Measurements from ENCODE around the gene ZNF223.
A peak's percentile ranks its signal among the peaks of the same experiment; 100 is the strongest.

ZNF223 gene

DNA sequence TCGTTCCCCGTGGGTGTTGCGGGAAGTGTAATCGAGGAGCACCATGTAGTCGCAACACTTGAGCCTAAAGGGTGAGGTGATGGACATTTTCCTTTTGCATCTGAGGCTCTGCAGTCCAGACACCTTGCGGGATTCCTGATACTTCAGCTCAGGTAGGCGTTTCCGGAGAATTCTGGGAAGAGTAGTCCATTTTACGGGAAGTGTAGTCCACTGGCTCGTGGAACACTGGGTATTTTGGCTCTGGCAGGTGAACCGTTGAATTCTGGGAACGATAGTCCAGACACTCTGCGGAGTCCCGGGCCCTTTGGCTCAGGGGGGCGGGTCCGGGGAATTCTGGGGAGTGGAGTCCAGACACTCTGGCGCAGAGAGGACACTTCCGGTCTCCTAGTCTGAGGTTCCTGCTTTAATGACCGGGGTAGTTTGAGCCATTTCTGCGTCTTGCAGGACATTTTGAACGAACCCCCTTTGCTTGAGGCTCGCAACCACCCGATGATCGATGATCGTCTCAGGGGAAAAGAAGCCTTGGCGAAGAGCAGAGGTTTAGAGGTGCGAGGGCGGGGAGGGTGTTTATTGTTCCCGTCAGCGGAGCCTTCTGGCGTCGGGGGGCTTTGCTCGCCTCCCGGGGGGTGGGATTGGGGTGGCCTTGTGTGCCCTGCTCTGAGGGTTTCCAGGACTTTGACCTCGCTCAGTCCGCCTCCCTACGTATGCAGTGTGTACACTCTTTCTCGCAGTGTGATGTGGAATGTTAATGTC, at the start of gene ZNF223:
Gene ZNF223, plus strand, starts transcription at position 387 of the 753 bp plus-strand sequence. CDS start 3,141 bp downstream, outside the sequence.
- peak; percentile 99 for DNase-seq

DNA sequence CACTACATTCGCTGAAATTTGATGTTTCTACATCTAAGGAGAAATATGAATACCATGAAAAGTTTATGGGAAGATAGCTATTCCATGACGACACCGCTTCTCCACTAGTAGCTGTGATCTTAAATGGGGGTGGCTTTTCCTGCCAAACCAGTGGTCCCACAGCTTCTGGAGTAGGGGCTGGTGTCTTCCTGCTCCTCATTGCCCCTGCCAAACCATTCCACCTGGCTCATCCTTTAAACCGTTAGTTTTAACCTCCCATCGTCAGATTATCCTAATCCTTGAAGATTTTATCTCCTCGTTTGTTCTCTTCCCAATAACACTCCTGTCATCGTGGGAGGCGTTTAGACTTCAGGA, 49.6 kb upstream of the ZNF223 start:
- no peak for DNase-seq

GRCh38 chr19:44002566-44003460, 49.0 kb upstream of the ZNF223 start, which contains the start of gene ZNF230:
Gene ZNF230, plus strand, starts transcription at chr19:44002957. Its CDS starts 4,122 bp downstream, at chr19:44007079.
- peak; percentile 97 for DNase-seq

DNA sequence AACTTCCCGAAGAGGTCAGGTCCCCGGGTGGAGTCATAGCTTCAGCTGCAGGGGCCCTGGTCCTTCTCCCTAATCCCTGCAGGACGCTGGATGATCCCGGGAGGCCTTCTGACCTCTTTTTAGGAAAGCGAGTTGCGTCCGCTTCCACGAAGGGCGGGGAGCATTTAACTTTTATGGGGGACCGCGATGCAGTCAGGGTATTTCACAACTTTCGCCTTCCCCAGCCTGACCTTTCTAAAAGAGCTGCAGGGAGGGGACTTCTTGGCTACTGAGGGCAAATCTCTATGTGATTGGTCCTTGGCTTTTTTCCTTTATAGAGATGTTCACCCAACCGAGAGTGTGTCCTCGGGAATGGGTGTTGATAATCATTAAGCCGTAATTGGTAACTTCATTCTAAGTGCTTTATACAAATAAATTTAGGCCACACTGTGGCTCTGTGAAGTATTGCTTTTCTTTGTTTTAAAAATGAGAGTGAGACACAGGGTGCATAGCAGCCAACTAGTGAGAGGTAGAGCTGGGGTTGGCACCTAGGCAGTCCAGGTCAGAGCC, 48.3 kb upstream of the ZNF223 start:
- DNase-seq: no peak

- no peak for DNase-seq
These were observed 45.9 kb upstream of the ZNF223 start for GRCh38 chr19:44005973-44006372.

DNA sequence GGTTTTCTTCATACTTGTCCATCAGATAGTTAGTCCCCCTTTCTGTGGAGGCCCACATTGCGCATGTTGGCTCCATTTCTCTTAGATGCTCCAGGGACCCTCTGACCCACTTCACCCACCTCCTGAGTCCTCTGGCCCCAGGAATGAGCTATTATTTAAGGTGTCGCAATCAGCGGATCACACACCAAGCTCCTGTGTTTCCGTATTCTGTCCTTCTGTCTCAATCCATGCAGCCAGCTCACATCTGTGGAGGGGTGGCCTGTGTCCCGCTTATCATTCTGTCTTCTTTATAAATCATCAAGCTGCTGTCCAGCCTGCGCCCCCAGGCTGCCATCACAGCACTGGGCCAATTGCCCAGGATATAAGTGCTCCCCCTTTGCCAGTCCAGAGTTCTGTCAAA, 44.4 kb upstream of the ZNF223 start:
- DNase-seq: no peak

GRCh38 chr19:44010468-44010867, 41.4 kb upstream of the ZNF223 start:
- no peak for DNase-seq

GRCh38 chr19:44019498-44019897, 32.3 kb upstream of the ZNF223 start:
- no peak for DNase-seq

DNA sequence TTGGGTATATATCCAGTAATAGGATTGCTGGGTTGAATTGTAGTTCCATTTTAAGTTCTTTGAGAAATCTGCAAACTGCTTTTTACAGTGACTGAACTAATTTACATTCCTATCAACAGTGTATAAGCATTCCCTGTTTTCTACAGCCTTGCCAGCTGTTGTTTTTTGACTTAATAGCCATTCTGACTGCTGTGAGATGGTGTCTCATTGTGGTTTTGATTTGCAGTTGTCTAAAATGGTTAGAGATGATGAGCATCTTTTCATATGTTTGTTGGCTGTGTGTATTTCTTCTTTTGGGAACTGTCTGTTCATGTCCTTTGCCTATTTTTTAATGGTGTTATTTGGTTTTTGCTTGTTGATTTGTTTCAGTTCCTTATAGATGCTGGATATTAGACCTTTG, 30.6 kb upstream of the ZNF223 start:
- no peak for DNase-seq

DNA sequence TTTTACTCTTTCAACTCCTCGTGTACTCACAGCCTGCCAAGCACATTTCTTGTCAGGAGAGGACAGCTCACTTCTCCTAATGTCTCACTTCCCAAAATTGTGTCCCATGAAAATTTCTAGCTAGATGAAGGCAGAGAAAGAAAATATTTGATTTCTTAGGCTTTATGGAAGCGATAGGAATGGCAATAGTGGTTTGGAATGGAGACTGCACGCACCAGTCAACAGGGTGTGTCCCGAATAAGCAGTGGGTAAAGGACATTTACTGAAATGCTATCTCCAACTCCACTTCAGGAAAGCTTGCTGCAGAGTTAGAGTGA, 27.0 kb upstream of the ZNF223 start:
- DNase-seq: peak; percentile 25

DNA sequence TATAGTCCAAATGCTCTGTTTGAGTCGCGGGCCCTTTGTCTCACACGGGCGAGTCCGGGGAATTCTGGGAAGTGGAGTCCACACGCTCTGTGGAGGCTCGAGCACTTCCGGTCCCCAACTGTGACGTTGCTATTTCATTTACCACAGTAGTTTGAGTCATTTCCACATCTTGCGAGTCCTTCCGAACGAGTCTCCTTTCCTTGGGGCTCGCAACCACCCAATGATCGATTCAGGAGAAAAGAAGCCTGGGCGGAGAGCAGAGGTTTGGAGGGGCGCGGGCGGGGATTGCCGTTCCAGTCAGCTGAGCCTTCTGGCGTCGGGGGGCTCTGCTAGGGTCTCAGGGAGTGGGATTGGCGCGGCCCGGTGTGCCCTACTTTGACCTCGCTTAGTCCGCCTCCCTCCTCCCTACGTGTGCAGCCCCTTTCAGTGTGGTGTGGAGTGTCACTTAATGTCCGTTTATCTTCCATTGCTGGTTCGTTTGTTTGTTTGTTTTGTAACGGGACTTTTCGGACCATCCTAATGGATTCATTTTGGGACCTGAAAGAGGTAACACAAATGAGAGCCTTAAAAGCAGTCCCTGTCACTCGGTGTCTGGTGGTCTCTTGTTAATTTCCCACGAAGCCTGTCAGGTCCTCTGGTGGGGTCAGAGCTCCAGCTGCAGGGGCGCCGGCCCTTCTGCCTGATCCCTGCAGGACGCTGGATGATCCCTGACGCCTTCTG, 26.5 kb upstream of the ZNF223 start, which contains the start of gene ZNF222:
Gene ZNF222, plus strand, starts transcription at position 163 of the 720 bp plus-strand sequence. Its CDS starts 58 bp downstream, at position 221.
- peak; percentile 89 for DNase-seq

GRCh38 chr19:44026622-44027021, 25.2 kb upstream of the ZNF223 start:
- DNase-seq: no peak

DNA sequence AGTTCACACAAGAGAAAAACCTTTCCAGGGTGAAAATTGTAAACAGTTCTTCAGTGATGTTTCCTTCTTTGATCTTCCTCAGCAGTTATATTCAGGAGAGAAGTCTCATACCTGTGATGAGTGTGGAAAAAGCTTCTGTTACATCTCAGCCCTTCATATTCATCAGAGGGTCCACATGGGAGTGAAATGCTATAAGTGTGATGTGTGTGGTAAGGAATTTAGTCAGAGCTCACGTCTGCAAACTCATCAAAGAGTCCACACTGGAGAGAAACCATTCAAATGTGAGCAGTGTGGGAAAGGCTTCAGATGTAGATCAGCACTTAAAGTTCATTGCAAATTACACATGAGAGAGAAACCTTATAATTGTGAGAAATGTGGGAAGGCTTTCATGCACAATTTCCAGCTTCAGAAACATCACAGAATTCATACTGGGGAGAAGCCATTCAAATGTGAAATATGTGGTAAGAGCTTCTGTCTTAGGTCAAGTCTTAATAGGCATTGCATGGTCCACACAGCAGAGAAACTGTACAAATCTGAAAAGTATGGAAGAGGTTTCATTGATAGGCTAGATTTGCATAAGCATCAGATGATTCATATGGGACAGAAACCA, 19.7 kb upstream of the ZNF223 start:
- no peak for DNase-seq

DNA sequence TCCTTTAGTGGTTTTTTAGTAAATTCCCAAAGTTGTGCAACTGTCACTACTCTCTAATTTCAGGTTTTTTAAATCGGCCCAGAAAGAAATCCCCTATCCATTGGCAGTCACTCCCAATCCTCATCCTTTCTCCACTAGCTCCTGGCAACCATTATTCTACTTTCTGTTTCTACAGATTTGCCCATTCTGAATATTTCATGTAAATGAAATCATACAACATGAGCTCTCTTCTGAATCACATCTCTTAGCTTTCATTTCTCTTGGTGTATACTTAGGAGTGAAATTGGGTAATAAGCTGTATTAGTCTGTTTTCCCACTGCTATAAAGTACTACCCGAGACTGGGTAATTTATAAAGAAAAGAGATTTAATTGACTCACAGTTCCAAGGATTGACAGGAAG, 9.7 kb upstream of the ZNF223 start:
- no peak for DNase-seq

DNA sequence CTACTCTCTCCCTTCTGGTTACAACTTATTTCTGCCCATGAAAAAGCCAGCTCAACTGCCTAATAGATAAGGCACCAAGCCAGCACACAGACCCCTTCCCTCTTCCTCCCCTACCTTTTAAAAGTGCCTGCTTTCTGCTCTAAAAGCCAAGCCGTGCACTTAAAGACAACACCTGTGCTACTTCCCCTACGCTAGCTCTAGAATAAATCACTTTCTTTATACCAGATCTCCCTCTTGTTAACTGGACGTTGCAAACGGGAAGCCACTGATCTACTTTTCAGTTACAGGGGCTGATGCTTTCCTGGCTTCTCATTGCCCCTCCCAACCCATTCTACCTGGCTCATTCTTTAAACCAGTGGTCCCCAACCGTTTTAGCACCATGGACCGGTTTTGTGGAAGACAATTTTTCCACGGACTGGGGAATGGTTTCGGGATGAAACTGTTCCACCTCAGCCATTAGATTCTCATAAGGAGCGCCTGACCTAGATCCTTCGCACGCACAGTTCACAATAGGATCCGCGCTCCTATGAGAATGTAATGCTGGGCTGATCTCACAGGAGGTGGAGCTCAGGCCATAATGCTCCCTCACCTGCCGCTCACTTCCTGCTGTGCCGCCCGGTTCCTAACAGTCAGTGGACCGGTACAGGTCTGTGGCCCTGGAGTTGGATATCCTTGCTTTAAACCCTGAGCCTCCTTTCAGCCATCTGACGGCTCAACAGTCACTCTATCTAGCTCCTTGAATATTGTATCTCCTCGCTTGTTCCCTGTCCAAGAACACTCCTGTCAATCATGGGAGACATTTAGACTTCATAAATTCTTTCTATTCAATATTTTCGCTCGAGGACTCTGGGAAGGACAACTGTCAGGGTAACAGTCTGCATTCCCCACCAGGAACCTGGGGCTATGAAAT, 841 bp upstream of the ZNF223 start:
- no peak for DNase-seq

- DNase-seq: no peak
These were observed 4.0 kb downstream of the ZNF223 start for GRCh38 chr19:44055870-44056269.

DNA sequence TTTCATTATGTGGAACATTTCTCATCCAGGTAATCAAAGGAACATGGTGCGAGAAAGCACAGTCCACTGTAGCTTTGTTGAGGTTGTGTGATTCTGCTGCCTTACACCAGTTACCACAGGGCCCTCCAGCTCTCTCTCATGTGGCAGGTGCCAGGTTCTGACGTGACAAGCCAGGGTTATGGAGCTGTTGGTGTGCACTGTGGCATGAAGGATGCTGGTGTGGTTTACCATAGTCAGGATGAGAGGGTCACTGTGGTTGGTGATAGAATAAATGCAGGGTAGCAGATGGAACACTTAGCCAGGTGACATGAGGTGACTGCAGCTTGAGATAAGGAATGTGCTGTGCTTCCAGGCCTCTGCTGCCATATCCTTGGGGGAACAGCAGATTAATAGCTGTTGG, 7.4 kb downstream of the ZNF223 start:
- no peak for DNase-seq

DNA sequence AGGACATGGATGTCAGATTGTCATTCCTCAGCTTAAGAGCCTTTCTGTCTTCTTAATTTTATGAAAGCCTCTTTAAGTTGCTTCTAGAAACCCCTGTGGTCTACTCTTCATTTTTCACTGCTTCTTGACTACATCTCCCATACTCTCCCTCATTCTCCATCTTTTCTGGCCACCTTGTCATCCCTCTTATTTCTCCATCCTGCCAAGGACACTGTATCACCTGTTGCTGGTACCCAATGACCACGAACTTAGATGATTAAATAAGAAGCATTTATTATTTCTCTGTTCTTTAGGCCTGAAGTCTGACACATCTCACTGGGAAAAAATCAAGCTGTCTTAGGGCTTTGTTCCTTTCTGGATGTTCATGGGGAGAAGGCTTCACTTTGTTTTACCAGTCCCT, 9.2 kb downstream of the ZNF223 start:
- no peak for DNase-seq

GRCh38 chr19:44066305-44066704, 14.5 kb downstream of the ZNF223 start:
- no peak for DNase-seq

GRCh38 chr19:44069415-44069814, 17.6 kb downstream of the ZNF223 start:
- no peak for DNase-seq

- peak; percentile 94 for DNase-seq
These were observed 20.1 kb downstream of the ZNF223 start, which contains the start of gene ZNF284 for GRCh38 chr19:44071824-44072542. Gene ZNF284, plus strand, starts transcription at chr19:44072159. Its CDS starts 4,231 bp downstream, at chr19:44076390.
